Tibial nerve (tissue), 4 donors: Measurements from ENCODE around the gene RYR1.

Source experiments
- CTCF ChIP-seq, 5 experiments: fragments of 200-600 bp in 3 of 5; fragments of 450-650 bp in 2 of 5; sonication (generic) in 3 of 5; IDR thresholded peaks; one replicate each; pipeline ENCODE4 v1.5.1; 2016 to 2019; ENCODE audit warnings: antibody characterized with exemption in 5 of 5, mild to moderate bottlenecking in 3 of 5, moderate library complexity in 2 of 5
- EP300 ChIP-seq, 2 donors: sonication (generic); formaldehyde crosslinking; IDR thresholded peaks; one replicate each; pipeline ENCODE4 v1.6.1; 2017; ENCODE audit warnings: antibody characterized with exemption in 2 of 2, mild to moderate bottlenecking in 1 of 2
- POLR2A ChIP-seq, 2 donors: fragments of 450-650 bp; IDR thresholded peaks; one replicate each; pipeline ENCODE4 v1.6.1; 2017; ENCODE audit warnings: antibody characterized with exemption in 2 of 2, mild to moderate bottlenecking in 2 of 2, moderate library complexity in 2 of 2

- TF ChIP-seq POLR2A (IDR thresholded peaks at IDR 0.05) (no peak), CTCF (IDR thresholded peaks at IDR 0.05) (no peak), EP300 (IDR thresholded peaks at IDR 0.05) (no peak)
Measured at GRCh38 chr19:38433268-38433733, at the start of gene RYR1.
